Adipocyte (in vitro differentiated cells): ENCODE measurements around the gene GGT6.
"Not testable (repeated sequence)": the region's sequence is repeated elsewhere in the genome, so short reads cannot be mapped to it uniquely, and the experiment has no call there.

Experiments
- DNase-seq: peaks from one replicate; pipeline ENCODE4 v3.0.0-alpha.2; 2015; ENCODE audit warnings: low read depth
- H3K27me3 ChIP-seq: replicated peaks from 2 replicates; pipeline ENCODE4 v1.7.0; 2013; ENCODE audit warnings: mild to moderate bottlenecking, low read length, moderate library complexity; ENCODE audit not compliant: control insufficient read depth, insufficient read depth
- H3K36me3 ChIP-seq: 2 replicates; pipeline ENCODE4 v1.7.0; 2013; ENCODE audit warnings: low read length, mild to moderate bottlenecking, moderate library complexity; ENCODE audit not compliant: control insufficient read depth, insufficient read depth, severe bottlenecking
- H3K4me1 ChIP-seq: 2 replicates; pipeline ENCODE4 v1.7.0; 2013; ENCODE audit warnings: mild to moderate bottlenecking, low read length, moderate library complexity; ENCODE audit not compliant: control insufficient read depth, insufficient read depth
- H3K4me3 ChIP-seq: 2 replicates; pipeline ENCODE4 v1.7.0; 2013; ENCODE audit warnings: mild to moderate bottlenecking, low read length, moderate library complexity
- H3K9ac ChIP-seq: 2 replicates; pipeline ENCODE4 v1.7.0; 2013; ENCODE audit warnings: mild to moderate bottlenecking, low read length, moderate library complexity
- H3K9me3 ChIP-seq: 2 replicates; pipeline ENCODE4 v1.7.0; 2013; ENCODE audit warnings: mild to moderate bottlenecking, low read length, moderate library complexity; ENCODE audit not compliant: control insufficient read depth

GGT6 gene

DNA sequence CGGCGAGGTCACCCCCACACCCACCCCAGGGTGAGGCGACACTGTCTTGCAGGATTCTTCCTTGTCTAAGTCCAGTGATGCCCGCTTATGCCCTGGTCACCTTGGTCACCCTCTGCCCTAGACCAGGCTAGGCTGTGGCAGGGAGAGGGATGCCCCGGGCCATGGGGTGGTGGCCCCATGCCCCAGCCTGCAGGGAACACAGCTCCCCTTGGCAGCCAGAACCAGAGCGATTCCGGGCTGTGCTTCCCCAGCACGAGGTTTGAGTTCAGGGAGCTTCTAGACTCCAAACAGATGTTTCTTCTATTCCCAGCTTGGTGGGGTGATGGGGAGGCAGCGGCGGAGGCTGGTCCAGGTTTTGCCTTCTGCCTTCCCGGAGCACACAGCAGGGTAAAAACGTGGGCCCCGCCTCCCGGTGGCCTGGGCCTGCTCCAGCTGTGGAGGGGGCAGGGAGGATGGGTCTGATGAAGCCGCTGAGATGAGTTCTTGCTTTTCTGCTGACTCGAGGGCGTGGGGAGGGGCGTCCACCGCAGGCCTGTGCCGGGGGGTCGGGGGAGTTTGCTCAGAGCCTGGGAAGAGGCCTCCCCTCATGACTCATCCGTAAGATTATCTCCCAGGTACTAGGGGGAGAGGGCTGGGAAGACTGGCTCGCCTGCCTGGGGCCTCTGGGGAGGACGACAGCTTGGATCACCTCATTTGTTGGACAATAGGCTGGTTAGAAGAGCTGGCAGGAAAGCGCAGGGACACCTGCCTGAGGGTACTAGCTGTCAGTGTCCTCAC, 39.3 kb upstream of the GGT6 start:
- H3K4me3 ChIP-seq, result no peak overlapping the region
- H3K27me3 ChIP-seq, result peaks cover 8% of the 10 kb centered on the region
- DNase-seq, result peak; percentile 44
- peaks cover 29% of the 10 kb centered on the region for H3K4me1 ChIP-seq
- no peaks in the 10 kb centered on the region for H3K36me3 ChIP-seq
- H3K9ac ChIP-seq, result no peak overlapping the region
- no peaks in the 10 kb centered on the region for H3K9me3 ChIP-seq

- Histone ChIP-seq H3K9me3 (no peaks in the 10 kb centered on the region), H3K27me3 (peaks cover 8% of the 10 kb centered on the region), H3K4me1 (peaks cover 22% of the 10 kb centered on the region), H3K36me3 (no peaks in the 10 kb centered on the region), H3K9ac (no peak overlapping the region), H3K4me3 (no peak overlapping the region)
- DNase-seq, result peak; percentile 72
Observed at GRCh38 chr17:4598776-4599504, 38.6 kb upstream of the GGT6 start.

GRCh38 chr17:4597975-4598374, 37.6 kb upstream of the GGT6 start:
- no peaks in the 10 kb centered on the region for H3K36me3 ChIP-seq
- peaks cover 8% of the 10 kb centered on the region for H3K27me3 ChIP-seq

GRCh38 chr17:4596636-4597380, 36.4 kb upstream of the GGT6 start:
- no peak overlapping the region for H3K4me3 ChIP-seq
- no peaks in the 10 kb centered on the region for H3K9me3 ChIP-seq
- H3K27me3 ChIP-seq, result peaks cover 13% of the 10 kb centered on the region
- H3K36me3 ChIP-seq, result no peaks in the 10 kb centered on the region
- H3K4me1 ChIP-seq, result peaks cover 22% of the 10 kb centered on the region
- DNase-seq, result no peak
- no peak overlapping the region for H3K9ac ChIP-seq

More at GRCh38 chr17:4597975-4598374, 37.6 kb upstream of the GGT6 start:
- Histone ChIP-seq H3K9me3 (no peaks in the 10 kb centered on the region), H3K4me3 (no peak overlapping the region), H3K4me1 (peaks cover 22% of the 10 kb centered on the region), H3K9ac (no peak overlapping the region)
- DNase-seq, result no peak

DNA sequence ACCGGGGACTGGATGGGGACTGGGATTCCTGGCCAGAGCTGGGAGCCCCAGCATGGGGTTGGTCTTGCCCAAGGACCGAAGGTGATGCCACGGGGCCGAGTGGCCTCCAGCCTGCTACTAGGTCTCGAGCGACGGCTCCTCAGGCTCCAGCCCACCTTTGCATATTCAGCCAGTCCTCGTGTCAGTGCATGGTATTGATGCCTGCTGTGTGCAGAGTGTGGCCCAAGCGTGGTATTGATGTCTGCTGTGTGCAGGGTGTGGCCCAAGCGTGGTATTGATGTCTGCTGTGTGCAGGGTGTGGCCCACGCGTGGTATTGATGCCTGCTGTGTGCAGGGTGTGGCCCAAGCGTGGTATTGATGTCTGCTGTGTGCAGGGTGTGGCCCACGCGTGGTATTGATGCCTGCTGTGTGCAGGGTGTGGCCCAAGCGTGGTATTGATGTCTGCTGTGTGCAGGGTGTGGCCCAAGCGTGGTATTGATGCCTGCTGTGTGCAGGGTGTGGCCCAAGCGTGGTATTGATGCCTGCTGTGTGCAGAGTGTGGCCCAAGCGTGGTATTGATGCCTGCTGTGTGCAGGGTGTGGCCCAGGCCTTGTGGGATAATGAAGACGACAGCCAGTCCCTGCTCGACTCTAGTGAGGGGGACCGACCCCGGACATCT, 35.4 kb upstream of the GGT6 start:
- H3K27me3 ChIP-seq, result peaks cover 23% of the 10 kb centered on the region
- DNase-seq, H3K9ac ChIP-seq: not testable (repeated sequence)

GRCh38 chr17:4594931-4595684, 34.7 kb upstream of the GGT6 start:
- DNase-seq, result no peak
- Histone ChIP-seq H3K36me3 (no peaks in the 10 kb centered on the region), H3K4me3 (no peak overlapping the region), H3K4me1 (peaks cover 21% of the 10 kb centered on the region), H3K9ac (no peak overlapping the region), H3K9me3 (no peaks in the 10 kb centered on the region), H3K27me3 (peaks cover 30% of the 10 kb centered on the region)

More for the DNA sequence above, 35.4 kb upstream of the GGT6 start:
- H3K4me1 ChIP-seq, result peaks cover 22% of the 10 kb centered on the region
- not testable (repeated sequence) for H3K4me3 ChIP-seq, H3K9me3 ChIP-seq, H3K36me3 ChIP-seq

GRCh38 chr17:4594406-4594805, 34.0 kb upstream of the GGT6 start:
- Histone ChIP-seq H3K9me3 (no peaks in the 10 kb centered on the region), H3K27me3 (peaks cover 30% of the 10 kb centered on the region), H3K9ac (no peak overlapping the region), H3K4me1 (peaks cover 14% of the 10 kb centered on the region), H3K4me3 (no peak overlapping the region), H3K36me3 (no peaks in the 10 kb centered on the region)
- DNase-seq, result no peak

DNA sequence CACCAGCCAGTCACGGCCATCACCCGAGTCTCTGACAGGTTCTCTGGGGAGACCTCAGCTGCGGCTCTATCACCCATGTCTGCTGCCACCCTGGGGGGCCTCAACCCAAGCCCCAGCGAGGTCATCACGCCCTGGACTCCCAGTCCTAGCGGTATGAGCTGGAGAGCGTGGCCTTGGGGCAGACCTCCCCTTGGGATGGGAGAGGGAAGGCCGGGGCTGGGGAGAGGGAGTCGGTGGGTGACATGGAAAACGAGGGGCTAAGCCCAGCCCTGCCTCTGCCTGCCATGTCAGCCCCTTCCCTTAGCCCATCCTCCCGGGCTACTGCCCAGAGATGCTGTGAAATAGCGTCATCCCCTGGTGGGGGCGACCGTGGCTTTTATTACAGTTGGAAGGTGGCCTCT, 32.6 kb upstream of the GGT6 start:
- no peak overlapping the region for H3K9ac ChIP-seq
- H3K36me3 ChIP-seq, result no peaks in the 10 kb centered on the region
- no peak for DNase-seq
- H3K4me1 ChIP-seq, result peaks cover under 1% of the 10 kb centered on the region
- H3K9me3 ChIP-seq, result no peaks in the 10 kb centered on the region
- peaks cover 30% of the 10 kb centered on the region for H3K27me3 ChIP-seq
- no peak overlapping the region for H3K4me3 ChIP-seq

GRCh38 chr17:4592240-4593005, 32.0 kb upstream of the GGT6 start:
- Histone ChIP-seq H3K9me3 (no peaks in the 10 kb centered on the region), H3K4me3 (no peak overlapping the region), H3K27me3 (peaks cover 34% of the 10 kb centered on the region), H3K9ac (no peak overlapping the region), H3K36me3 (no peaks in the 10 kb centered on the region), H3K4me1 (no peaks in the 10 kb centered on the region)
- DNase-seq, result no peak

GRCh38 chr17:4591529-4591928, 31.2 kb upstream of the GGT6 start:
- no peaks in the 10 kb centered on the region for H3K36me3 ChIP-seq
- no peaks in the 10 kb centered on the region for H3K4me1 ChIP-seq
- H3K27me3 ChIP-seq, result peaks cover 29% of the 10 kb centered on the region
- H3K9me3 ChIP-seq, result no peaks in the 10 kb centered on the region
- H3K9ac ChIP-seq, result no peak overlapping the region
- DNase-seq, result no peak
- H3K4me3 ChIP-seq, result no peak overlapping the region
